Measurements from ENCODE around the gene TGM2.
"Not testable (repeated sequence)": the region's sequence is repeated elsewhere in the genome, so short reads cannot be mapped to it uniquely, and the experiment has no call there.

DNA sequence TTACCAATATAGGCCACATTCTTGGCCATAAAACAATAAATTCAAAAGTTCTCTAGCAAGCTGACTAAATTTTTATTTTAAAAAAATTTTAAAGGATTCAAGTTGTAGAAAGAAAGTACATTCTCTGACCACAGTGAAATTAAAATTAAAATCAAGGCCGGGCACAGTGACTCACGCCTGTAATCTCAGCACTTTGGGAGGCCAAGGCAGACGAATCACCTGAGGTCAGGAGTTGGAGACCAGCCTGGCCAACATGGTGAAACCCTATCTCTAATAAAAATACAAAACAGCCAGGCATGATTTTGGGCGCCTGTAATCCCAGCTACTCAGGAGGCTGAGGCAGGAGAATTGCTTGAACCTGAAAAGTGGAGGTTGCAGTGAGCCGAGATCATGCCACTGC is 62.9 kb downstream of the TGM2 start:
- TF ChIP-seq, protein P1, sequence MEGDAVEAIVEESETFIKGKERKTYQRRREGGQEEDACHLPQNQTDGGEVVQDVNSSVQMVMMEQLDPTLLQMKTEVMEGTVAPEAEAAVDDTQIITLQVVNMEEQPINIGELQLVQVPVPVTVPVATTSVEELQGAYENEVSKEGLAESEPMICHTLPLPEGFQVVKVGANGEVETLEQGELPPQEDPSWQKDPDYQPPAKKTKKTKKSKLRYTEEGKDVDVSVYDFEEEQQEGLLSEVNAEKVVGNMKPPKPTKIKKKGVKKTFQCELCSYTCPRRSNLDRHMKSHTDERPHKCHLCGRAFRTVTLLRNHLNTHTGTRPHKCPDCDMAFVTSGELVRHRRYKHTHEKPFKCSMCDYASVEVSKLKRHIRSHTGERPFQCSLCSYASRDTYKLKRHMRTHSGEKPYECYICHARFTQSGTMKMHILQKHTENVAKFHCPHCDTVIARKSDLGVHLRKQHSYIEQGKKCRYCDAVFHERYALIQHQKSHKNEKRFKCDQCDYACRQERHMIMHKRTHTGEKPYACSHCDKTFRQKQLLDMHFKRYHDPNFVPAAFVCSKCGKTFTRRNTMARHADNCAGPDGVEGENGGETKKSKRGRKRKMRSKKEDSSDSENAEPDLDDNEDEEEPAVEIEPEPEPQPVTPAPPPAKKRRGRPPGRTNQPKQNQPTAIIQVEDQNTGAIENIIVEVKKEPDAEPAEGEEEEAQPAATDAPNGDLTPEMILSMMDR (IDR thresholded peaks at IDR 0.05): not testable (repeated sequence)
- TF ChIP-seq POLR2A, EP300, POLR2AphosphoS5 (IDR thresholded peaks at IDR 0.05): not testable (repeated sequence)
